ENCODE data around the gene PSG11.
"Not testable (repeated sequence)": the region's sequence is repeated elsewhere in the genome, so short reads cannot be mapped to it uniquely, and the experiment has no call there.

GRCh38 chr19:43046578-43046977 is 20.3 kb upstream of the PSG11 start:
- TF ChIP-seq PATZ1 (CRISPR knock-in tag; IDR thresholded peaks at IDR 0.05; ENCODE audit: borderline replicate concordance); ZNF70 (CRISPR knock-in tag; IDR thresholded peaks at IDR 0.05); BACH2 (CRISPR knock-in tag; IDR thresholded peaks at IDR 0.05; ENCODE audit: borderline replicate concordance); CREB5 (CRISPR knock-in tag; IDR thresholded peaks at IDR 0.05; ENCODE audit: low read depth); RARB (CRISPR knock-in tag; IDR thresholded peaks at IDR 0.05); PPARA (CRISPR knock-in tag; IDR thresholded peaks at IDR 0.05; ENCODE audit: borderline replicate concordance); ZNF565 (CRISPR knock-in tag; conservative IDR thresholded peaks at IDR 0.05; ENCODE audit: low read depth); CSDC2 (CRISPR knock-in tag; IDR thresholded peaks at IDR 0.05); GLIS3 (CRISPR knock-in tag; IDR thresholded peaks at IDR 0.05); ARNTL (CRISPR knock-in tag; IDR thresholded peaks at IDR 0.05; ENCODE audit: borderline replicate concordance, low read depth); ESRRG (CRISPR knock-in tag; IDR thresholded peaks at IDR 0.05); TSHZ2 (CRISPR knock-in tag; IDR thresholded peaks at IDR 0.05); ZFP3 (CRISPR knock-in tag; IDR thresholded peaks at IDR 0.05); ZNF8 (CRISPR knock-in tag; IDR thresholded peaks at IDR 0.05): not testable (repeated sequence)
